HEK293T (cell line): ENCODE data around the gene FGFR2.

ENCODE experiments used
- ARNT ChIP-seq: fragments of 450-650 bp; IDR thresholded peaks from 2 replicates; pipeline ENCODE4 v1.6.1; 2017; ENCODE audit warnings: mild to moderate bottlenecking
- ELF4 ChIP-seq: fragments of 450-650 bp; IDR thresholded peaks from 2 replicates; pipeline ENCODE4 v1.6.1; 2017; ENCODE audit warnings: antibody characterized with exemption
- LEF1 ChIP-seq: fragments of 450-650 bp; IDR thresholded peaks from 2 replicates; pipeline ENCODE4 v1.6.1; 2017; ENCODE audit warnings: mild to moderate bottlenecking, borderline replicate concordance
- NFRKB ChIP-seq: fragments of 450-650 bp; IDR thresholded peaks from 2 replicates; pipeline ENCODE4 v1.6.1; 2016; ENCODE audit warnings: mild to moderate bottlenecking, moderate library complexity
- SP1 ChIP-seq: fragments of 450-650 bp; IDR thresholded peaks from 2 replicates; pipeline ENCODE4 v1.6.1; 2017
- SUZ12 ChIP-seq: fragments of 450-650 bp; IDR thresholded peaks from 2 replicates; pipeline ENCODE4 v1.6.1; 2016; ENCODE audit warnings: mild to moderate bottlenecking
- TARDBP ChIP-seq: fragments of 450-650 bp; IDR thresholded peaks from 2 replicates; pipeline ENCODE4 v1.6.1; 2016

DNA sequence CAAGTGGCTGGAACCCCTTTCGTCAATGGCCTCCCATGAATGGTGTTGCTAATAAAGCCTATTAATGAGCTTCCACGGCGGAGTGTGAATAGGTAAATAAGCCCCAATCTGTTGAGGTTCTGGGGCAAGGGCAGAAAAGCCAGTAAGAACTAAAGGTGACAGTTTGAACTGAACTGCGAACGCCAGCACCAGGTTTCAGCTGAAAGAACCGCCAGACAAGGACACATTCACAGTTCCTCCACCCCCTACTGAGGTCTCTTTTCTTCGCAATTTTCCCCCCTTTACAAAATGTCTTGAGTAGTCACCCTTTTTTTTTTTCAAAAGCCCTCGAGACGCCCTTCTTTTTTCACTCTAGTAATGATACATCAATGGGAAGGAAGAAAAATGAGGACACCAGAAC, 2.4 kb upstream of the FGFR2 start:
- TF ChIP-seq LEF1 = no peak
- TF ChIP-seq ELF4 = no peak
- TF ChIP-seq SP1 = no peak
- no peak for TF ChIP-seq NFRKB
- no peak for TF ChIP-seq SUZ12
- no peak for TF ChIP-seq ARNT
- TF ChIP-seq TARDBP = no peak
